ENCODE measurements around the gene LRP11. TPM values are rescaled to one million over a fixed set of nuclear protein-coding genes. Genes with fewer than 3 reads are reported as not detected.

Gene LRP11
- total RNA-seq, 4 donors from 2014 or later, result 15.0 to 29.1 (median 24.0) TPM

DNA sequence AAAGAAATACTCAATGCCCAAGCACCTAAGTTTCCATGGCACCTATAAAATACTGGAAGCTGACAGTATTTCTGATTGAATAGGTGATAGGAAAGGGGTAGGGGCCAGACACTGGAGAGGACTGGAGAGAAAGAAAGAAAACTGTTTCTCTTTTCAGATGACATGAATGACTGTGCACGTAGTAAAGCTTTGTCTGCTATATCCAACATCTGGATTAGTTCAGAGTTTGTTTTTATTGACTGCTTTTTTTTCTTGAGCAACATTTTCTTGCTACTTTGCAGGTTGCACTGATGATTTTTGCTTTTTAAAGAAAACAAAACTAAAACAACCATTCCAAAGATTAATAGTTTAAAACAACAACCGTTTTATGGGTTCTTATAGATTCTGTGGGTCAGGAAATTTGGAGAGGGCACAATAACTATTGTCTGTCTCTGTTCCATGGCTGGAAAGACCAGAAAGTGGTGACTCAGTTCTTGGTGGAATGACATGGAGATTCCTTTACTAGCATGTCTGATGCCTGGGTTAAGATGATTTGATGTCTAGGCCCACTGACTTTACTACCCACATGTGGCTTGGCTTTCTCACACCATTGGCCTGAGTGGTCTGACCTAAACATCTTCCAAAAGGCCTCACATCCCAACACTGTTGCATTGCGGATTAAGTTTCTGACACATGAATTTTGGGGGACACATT is 12.2 kb upstream of the LRP11 start:
- Histone ChIP-seq H3K27ac (replicated peaks in 1 of 4) (no peak overlapping the region), H3K4me1 (no peaks in the 10 kb centered on the region), H3K9me3 (no peaks in the 10 kb centered on the region), H3K4me3 (no peak overlapping the region), H3K27me3 (peaks cover 0 to 4% (median 0%) of the 10 kb centered on the region in 4 donors), H3K36me3 (no peaks in the 10 kb centered on the region)
- intact Hi-C loops (cut with DNase I), result no loop called here
- DNase-seq (ENCODE audit: extremely low spot score), result no peak
- no peak for TF ChIP-seq POLR2AphosphoS5 (IDR thresholded peaks at IDR 0.05)
- TF ChIP-seq EP300 (IDR thresholded peaks at IDR 0.05), result no peak
- TF ChIP-seq, protein P1, sequence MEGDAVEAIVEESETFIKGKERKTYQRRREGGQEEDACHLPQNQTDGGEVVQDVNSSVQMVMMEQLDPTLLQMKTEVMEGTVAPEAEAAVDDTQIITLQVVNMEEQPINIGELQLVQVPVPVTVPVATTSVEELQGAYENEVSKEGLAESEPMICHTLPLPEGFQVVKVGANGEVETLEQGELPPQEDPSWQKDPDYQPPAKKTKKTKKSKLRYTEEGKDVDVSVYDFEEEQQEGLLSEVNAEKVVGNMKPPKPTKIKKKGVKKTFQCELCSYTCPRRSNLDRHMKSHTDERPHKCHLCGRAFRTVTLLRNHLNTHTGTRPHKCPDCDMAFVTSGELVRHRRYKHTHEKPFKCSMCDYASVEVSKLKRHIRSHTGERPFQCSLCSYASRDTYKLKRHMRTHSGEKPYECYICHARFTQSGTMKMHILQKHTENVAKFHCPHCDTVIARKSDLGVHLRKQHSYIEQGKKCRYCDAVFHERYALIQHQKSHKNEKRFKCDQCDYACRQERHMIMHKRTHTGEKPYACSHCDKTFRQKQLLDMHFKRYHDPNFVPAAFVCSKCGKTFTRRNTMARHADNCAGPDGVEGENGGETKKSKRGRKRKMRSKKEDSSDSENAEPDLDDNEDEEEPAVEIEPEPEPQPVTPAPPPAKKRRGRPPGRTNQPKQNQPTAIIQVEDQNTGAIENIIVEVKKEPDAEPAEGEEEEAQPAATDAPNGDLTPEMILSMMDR (IDR thresholded peaks at IDR 0.05), result no peak
- TF ChIP-seq POLR2A (IDR thresholded peaks at IDR 0.05; ENCODE audit: low read depth), result no peak
- 81% methylated on average over 3 of the region's 3 CpGs for WGBS

DNA sequence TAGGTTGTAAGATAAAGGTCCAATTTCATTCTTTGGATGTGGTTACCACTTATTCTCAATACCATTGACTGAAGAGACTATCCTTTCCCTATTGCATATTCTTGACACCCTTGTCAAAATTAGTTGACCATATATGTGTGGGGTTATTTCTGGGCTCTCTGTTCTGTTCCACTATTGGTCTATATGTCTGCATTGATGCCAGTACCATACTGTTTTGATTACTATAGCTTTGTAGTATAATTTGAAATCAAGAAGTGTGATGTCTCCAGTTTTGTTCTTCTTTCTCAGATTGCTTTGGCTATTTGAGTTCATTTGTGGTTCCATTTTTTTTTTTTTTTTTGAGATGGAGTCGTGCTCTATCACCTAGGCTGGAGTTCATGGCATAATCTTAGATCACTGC is 8.1 kb upstream of the LRP11 start:
- Histone ChIP-seq H3K27me3 (peaks cover 0 to under 1% (median 0%) of the 10 kb centered on the region in 4 donors), H3K36me3 (no peaks in the 10 kb centered on the region), H3K4me1 (no peaks in the 10 kb centered on the region), H3K27ac (replicated peaks in 1 of 4) (no peak overlapping the region), H3K4me3 (no peak overlapping the region), H3K9me3 (no peaks in the 10 kb centered on the region)
- 94% methylated on average over 1 of the region's 1 CpG for WGBS
- intact Hi-C loops (cut with DNase I), result no loop called here
- TF ChIP-seq POLR2A (IDR thresholded peaks at IDR 0.05; ENCODE audit: low read depth) (no peak), POLR2AphosphoS5 (IDR thresholded peaks at IDR 0.05) (no peak)
- TF ChIP-seq, protein P1 (IDR thresholded peaks at IDR 0.05), result no peak
- DNase-seq (ENCODE audit: extremely low spot score), result no peak

DNA sequence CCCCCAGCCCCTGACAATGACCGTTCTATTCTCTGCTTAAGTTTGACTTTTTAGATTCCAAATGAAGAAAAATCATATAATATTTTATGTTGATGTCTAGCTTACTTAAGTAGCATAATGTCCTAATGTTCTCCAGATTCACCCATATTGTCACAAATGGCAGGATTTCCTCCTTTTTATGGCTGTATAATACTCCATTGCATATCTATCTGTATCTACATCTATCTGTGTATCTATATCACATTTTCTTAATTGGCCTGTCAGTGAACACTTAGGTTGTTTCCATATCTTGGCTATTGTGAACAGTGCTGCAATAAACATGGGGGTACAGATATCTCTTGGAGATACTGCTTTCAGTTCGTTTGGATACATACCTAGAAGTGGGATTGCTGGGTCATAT is 7.0 kb upstream of the LRP11 start:
- WGBS, result 78% methylated on average over 2 of the region's 2 CpGs

DNA sequence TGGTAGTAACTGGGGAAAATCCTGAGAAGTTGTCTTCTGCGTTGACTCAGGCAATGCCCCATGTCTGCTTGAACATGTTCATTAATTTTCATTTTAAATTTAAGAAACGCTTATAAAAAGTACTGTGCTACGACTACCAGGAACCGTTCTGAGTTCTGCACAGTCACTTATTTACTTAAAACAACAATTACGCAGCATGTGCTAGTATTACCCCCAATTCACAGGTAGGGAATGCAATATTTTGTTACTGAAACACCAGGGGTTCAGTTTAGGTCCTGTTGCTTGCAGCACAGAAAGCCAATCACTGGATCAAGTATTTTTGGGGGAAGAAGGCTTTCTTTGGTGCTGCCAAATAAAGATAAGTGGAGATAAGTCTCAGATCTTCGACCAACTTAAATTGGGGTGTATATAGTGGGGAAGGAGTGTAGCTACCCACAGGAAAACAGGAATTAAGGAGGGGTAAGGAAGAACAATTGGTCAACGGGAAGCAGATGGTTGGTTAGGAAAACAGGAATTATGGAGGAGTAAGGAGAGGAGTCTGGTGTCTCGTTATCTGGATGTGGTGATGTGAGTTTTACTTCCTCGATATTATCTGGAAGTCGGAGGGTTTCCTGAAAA is 5.2 kb upstream of the LRP11 start:
- no peak for DNase-seq (ENCODE audit: extremely low spot score)
- Histone ChIP-seq H3K27ac (replicated peaks in 1 of 4) (no peak overlapping the region), H3K9me3 (no peaks in the 10 kb centered on the region), H3K36me3 (no peaks in the 10 kb centered on the region), H3K27me3 (no peaks in the 10 kb centered on the region), H3K4me3 (no peak overlapping the region), H3K4me1 (peaks cover 5 to 8% (median 7%) of the 10 kb centered on the region in 4 donors)
- 78% methylated on average over 10 of the region's 10 CpGs for WGBS
- TF ChIP-seq EP300 (IDR thresholded peaks at IDR 0.05), result no peak
- intact Hi-C loops (cut with DNase I), result no loop called here

More for the DNA sequence above, 7.0 kb upstream of the LRP11 start:
- TF ChIP-seq EP300 (IDR thresholded peaks at IDR 0.05), result no peak
- TF ChIP-seq, protein P1 (IDR thresholded peaks at IDR 0.05), result no peak
- TF ChIP-seq POLR2A (IDR thresholded peaks at IDR 0.05; ENCODE audit: low read depth), result no peak
- TF ChIP-seq POLR2AphosphoS5 (IDR thresholded peaks at IDR 0.05), result no peak
- intact Hi-C loops (cut with DNase I), result no loop called here
- Histone ChIP-seq H3K4me3 (no peak overlapping the region), H3K27ac (replicated peaks in 1 of 4) (no peak overlapping the region), H3K4me1 (no peaks in the 10 kb centered on the region), H3K36me3 (no peaks in the 10 kb centered on the region), H3K9me3 (no peaks in the 10 kb centered on the region), H3K27me3 (no peaks in the 10 kb centered on the region)
- no peak for DNase-seq (ENCODE audit: extremely low spot score)

DNA sequence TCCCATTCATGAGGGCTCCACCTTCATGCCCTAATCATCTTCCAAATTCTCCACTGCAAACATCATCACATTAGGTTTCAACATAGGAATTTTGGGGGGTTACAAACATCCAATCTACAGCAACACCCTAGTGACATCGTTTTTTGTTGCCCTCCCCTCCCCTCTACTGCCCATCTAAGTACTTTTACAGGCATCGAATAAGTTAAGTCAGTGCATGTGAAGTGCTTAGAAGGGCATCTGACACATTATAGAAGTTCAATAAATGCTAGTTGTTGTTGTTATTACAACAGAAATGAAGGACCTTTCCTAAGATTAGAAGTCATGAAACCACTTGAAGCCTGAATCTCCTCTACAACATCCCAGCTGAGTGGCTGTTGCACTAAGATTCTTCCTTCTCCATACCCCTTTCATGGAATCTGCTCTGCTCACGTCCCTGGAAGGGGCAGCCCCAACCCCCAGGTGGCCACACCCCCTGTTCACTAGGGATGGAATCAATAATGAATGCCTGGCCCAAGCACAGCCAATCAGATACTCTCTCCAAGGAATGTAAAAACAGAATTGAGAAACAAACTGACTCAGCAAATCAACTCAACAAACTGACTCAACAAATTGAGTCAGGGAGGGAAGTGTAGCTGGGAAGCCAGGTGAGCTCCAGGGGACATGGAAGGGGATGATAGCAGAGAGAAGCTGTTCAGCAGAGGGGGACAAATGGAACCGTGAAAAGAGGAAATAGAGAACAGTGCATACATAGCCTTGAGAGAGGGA is 3.9 kb upstream of the LRP11 start:
- 77% methylated on average over 4 of the region's 4 CpGs for WGBS
- TF ChIP-seq POLR2A (IDR thresholded peaks at IDR 0.05; ENCODE audit: low read depth) (no peak), EP300 (IDR thresholded peaks at IDR 0.05) (no peak)

More for the DNA sequence above, 3.9 kb upstream of the LRP11 start:
- intact Hi-C loops (cut with DNase I), result no loop called here
- H3K9me3 ChIP-seq, result no peaks in the 10 kb centered on the region
- no peak overlapping the region for H3K4me3 ChIP-seq
- no peaks in the 10 kb centered on the region for H3K36me3 ChIP-seq
- no peak for DNase-seq (ENCODE audit: extremely low spot score)
- no peak overlapping the region for H3K27ac ChIP-seq (replicated peaks in 1 of 4)
- no peaks in the 10 kb centered on the region for H3K27me3 ChIP-seq
- H3K4me1 ChIP-seq, result peaks cover 7 to 10% (median 9%) of the 10 kb centered on the region in 4 donors
